HepG2 (cell line): ENCODE results near the gene ADAM15. TPM values are rescaled to one million over a fixed set of nuclear protein-coding genes. Genes with fewer than 3 reads are reported as not detected.

ENCODE experiments used
- ATF7-NPFF ChIP-seq: sonication (generic); formaldehyde crosslinking; IDR thresholded peaks from 2 replicates; pipeline ENCODE4 v1.8.1; 2023; ENCODE audit warnings: mild to moderate bottlenecking, low read depth, missing genetic modification reagents, moderate library complexity
- CAMTA2 ChIP-seq: sonication (generic); formaldehyde crosslinking; IDR thresholded peaks from 2 replicates; pipeline ENCODE4 v1.4.0; 2020; ENCODE audit warnings: mild to moderate bottlenecking, missing genetic modification reagents, borderline replicate concordance
- CEBPG ChIP-seq: IDR thresholded peaks from 2 replicates; pipeline ENCODE4 v1.6.1; 2016
- HES4 ChIP-seq: sonication (generic); formaldehyde crosslinking; IDR thresholded peaks from 2 replicates; pipeline ENCODE4 v1.9.0; 2021; ENCODE audit warnings: mild to moderate bottlenecking, missing genetic modification reagents, borderline replicate concordance
- MAZ ChIP-seq, 2 experiments: sonication (generic) in 1 of 2; formaldehyde crosslinking in 1 of 2; IDR thresholded peaks; 2 replicates each; pipeline versions ENCODE4 v1.5.0 to v1.6.1; 2012 to 2020; ENCODE audit warnings: low read depth in 2 of 2, mild to moderate bottlenecking in 2 of 2, borderline replicate concordance in 1 of 2, improper control_type of control experiment in 1 of 2, low read length in 1 of 2, missing genetic modification reagents in 1 of 2, moderate library complexity in 1 of 2
- MED13 ChIP-seq: sonication (generic); formaldehyde crosslinking; IDR thresholded peaks from 2 replicates; pipeline ENCODE4 v1.5.0; 2020; ENCODE audit warnings: missing genetic modification reagents
- NCOA5 ChIP-seq: sonication (generic); formaldehyde crosslinking; IDR thresholded peaks from 2 replicates; pipeline ENCODE4 v1.4.0; 2020; ENCODE audit warnings: missing genetic modification reagents
- NCOR1 ChIP-seq: fragments of 200-600 bp; sonication (generic); IDR thresholded peaks from 2 replicates; pipeline ENCODE4 v1.7.0; 2017; ENCODE audit warnings: antibody characterized with exemption, low read length, borderline replicate concordance
- NR2F1 ChIP-seq, 2 experiments: fragments of 450-650 bp in 1 of 2; formaldehyde crosslinking in 1 of 2; IDR thresholded peaks; 2 replicates each; pipeline versions ENCODE4 v1.5.0 to v1.6.1; 2016 to 2020; ENCODE audit warnings: mild to moderate bottlenecking in 1 of 2, missing compliant biosample characterization in 1 of 2, missing genetic modification reagents in 1 of 2, moderate library complexity in 1 of 2
- POLR2AphosphoS5 ChIP-seq: IDR thresholded peaks from 2 replicates; pipeline ENCODE4 v1.6.1; 2012; ENCODE audit warnings: low read depth, low read length
- SMAD3 ChIP-seq: sonication (generic); formaldehyde crosslinking; IDR thresholded peaks from 2 replicates; pipeline ENCODE4 v1.4.0; 2020; ENCODE audit warnings: missing genetic modification reagents
- ZC3H4 ChIP-seq: sonication (generic); formaldehyde crosslinking; IDR thresholded peaks from 2 replicates; pipeline ENCODE4 v1.4.0; 2020; ENCODE audit warnings: missing genetic modification reagents, borderline replicate concordance
- ZFY ChIP-seq: sonication (generic); formaldehyde crosslinking; IDR thresholded peaks from 2 replicates; pipeline ENCODE4 v1.4.0; 2020; ENCODE audit warnings: missing genetic modification reagents
- ZNF337 ChIP-seq: sonication (generic); formaldehyde crosslinking; IDR thresholded peaks from 2 replicates; pipeline ENCODE4 v1.5.1; 2020; ENCODE audit warnings: missing genetic modification reagents, low read depth, mild to moderate bottlenecking, borderline replicate concordance
- ZNF343 ChIP-seq: sonication (generic); formaldehyde crosslinking; IDR thresholded peaks from 2 replicates; pipeline ENCODE4 v1.4.0; 2020; ENCODE audit warnings: mild to moderate bottlenecking, missing genetic modification reagents
- ZNF432 ChIP-seq: sonication (generic); formaldehyde crosslinking; IDR thresholded peaks from 2 replicates; pipeline ENCODE4 v1.5.0; 2020; ENCODE audit warnings: missing genetic modification reagents, mild to moderate bottlenecking, borderline replicate concordance
- ZNF451 ChIP-seq: sonication (generic); formaldehyde crosslinking; IDR thresholded peaks from 2 replicates; pipeline ENCODE4 v1.5.0; 2020; ENCODE audit warnings: mild to moderate bottlenecking, missing genetic modification reagents
- ZNF543 ChIP-seq: sonication (generic); formaldehyde crosslinking; IDR thresholded peaks from 2 replicates; pipeline ENCODE4 v1.4.0; 2020; ENCODE audit warnings: mild to moderate bottlenecking, missing genetic modification reagents
- ZNF556 ChIP-seq: sonication (generic); formaldehyde crosslinking; IDR thresholded peaks from 2 replicates; pipeline ENCODE4 v1.4.0; 2020; ENCODE audit warnings: mild to moderate bottlenecking, missing genetic modification reagents, borderline replicate concordance
- ZNF564 ChIP-seq: sonication (generic); formaldehyde crosslinking; IDR thresholded peaks from 2 replicates; pipeline ENCODE4 v1.8.1; 2023; ENCODE audit warnings: mild to moderate bottlenecking, missing genetic modification reagents
- ZNF567 ChIP-seq: sonication (generic); formaldehyde crosslinking; IDR thresholded peaks from 2 replicates; pipeline ENCODE4 v1.8.1; 2023; ENCODE audit warnings: mild to moderate bottlenecking, missing genetic modification reagents, borderline replicate concordance
- ZNF713 ChIP-seq: sonication (generic); formaldehyde crosslinking; IDR thresholded peaks from 2 replicates; pipeline ENCODE4 v1.4.0; 2020; ENCODE audit warnings: mild to moderate bottlenecking, missing genetic modification reagents
- polyA plus RNA-seq, 8 experiments: library from polyadenylated mRNA; depleted of rRNA in 3 of 8; stranded (reverse) in 7 of 8; unstranded in 1 of 8; fragments of >200 nt; fragmentation: Illumina TruSeq in 4 of 8; extraction: Trizol in 4 of 8; gene quantifications; 2 replicates each; pipeline versions ENCODE4 v1.2.1 to v1.2.3, GENCODE V29; 2011 to 2016; ENCODE audit warnings: low read depth in 4 of 8, missing spikeins in 1 of 8, mixed read lengths in 1 of 8; ENCODE audit not compliant: insufficient read depth in 1 of 8
- total RNA-seq, 5 experiments: library from RNA; depleted of rRNA; stranded (reverse); fragments of >200 nt; fragmentation: Illumina TruSeq; extraction: Trizol; gene quantifications; 2 replicates each; pipeline ENCODE4 v1.2.3, GENCODE V29; 2016; ENCODE audit warnings: low read depth in 1 of 5
- TF ChIP-seq, protein P1 (sequence below): sonication (generic); formaldehyde crosslinking; IDR thresholded peaks from 2 replicates; pipeline ENCODE4 v1.8.1; 2023; ENCODE audit warnings: mild to moderate bottlenecking, moderate library complexity, missing genetic modification reagents
- TF ChIP-seq, protein P2 (sequence below): sonication (generic); formaldehyde crosslinking; IDR thresholded peaks from 2 replicates; pipeline ENCODE4 v1.4.0; 2020; ENCODE audit warnings: mild to moderate bottlenecking, low read depth, missing genetic modification reagents
- TF ChIP-seq, protein P3 (sequence below): sonication (generic); formaldehyde crosslinking; IDR thresholded peaks from 2 replicates; pipeline ENCODE4 v1.4.0; 2020; ENCODE audit warnings: missing genetic modification reagents
- TF ChIP-seq, protein P4 (sequence below), 2 experiments: fragments of 450-650 bp in 1 of 2; sonication (generic) in 1 of 2; formaldehyde crosslinking; IDR thresholded peaks; 2 replicates each; pipeline versions ENCODE4 v1.5.0 to v1.8.0; 2020 to 2022; ENCODE audit warnings: mild to moderate bottlenecking in 1 of 2, missing genetic modification reagents in 1 of 2

Gene ADAM15
- total and polyA plus RNA-seq, 2 of the 13 experiments (the other 11 are each of a cell fraction or from before 2014, with no cell fraction given) = 17.9 to 25.6 TPM

DNA sequence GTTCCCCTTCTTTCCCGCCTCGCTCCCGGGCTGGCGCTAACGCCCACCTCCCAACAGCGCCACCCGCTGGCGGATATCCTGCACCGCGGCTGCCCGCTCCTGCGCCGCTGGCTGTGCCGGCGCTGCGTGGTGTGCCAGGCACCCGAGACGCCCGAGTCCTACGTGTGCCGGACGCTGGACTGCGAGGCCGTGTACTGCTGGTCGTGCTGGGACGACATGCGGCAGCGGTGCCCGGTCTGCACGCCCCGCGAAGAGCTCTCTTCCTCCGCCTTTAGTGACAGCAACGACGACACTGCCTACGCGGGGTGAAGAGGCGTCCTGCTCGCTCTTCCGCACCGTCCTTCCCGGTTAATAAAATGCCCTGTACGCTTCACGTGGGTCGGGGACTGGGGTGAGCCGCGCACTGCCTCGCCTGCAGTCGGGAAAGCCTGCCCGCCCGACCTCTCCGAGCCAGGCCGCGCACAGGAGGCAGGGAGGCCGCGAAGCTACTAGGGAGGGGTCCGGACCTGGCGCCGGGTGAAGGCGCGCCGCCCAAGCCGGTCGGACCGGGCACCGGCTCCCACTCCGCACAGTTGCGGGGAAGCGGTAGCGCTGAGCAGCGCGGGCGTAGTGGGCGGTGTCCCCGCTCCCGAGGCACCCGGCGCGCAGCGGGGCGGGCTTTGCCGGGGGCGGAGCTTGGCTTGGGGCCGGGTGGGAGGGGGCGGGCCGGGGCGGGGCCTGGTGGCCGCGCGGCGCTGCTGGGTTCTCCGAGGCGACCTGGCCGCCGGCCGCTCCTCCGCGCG lies at the start of gene ADAM15 (continued):
- TF ChIP-seq ZNF432 (CRISPR knock-in tag) = no peak
- TF ChIP-seq ZNF556 (CRISPR knock-in tag) = peak; percentile 75; the same call in 1 of the 2 replicates
- no peak for TF ChIP-seq ZC3H4 (CRISPR knock-in tag)
- no peak; the same call in 1 of the 2 replicates for TF ChIP-seq ZNF543 (CRISPR knock-in tag)
- peak; percentile 71; the same call in 1 of the 2 replicates for TF ChIP-seq ZFY (CRISPR knock-in tag)
- TF ChIP-seq SMAD3 (CRISPR knock-in tag) = peak; percentile 64; the same call in 1 of the 2 replicates
- TF ChIP-seq ZNF567 (CRISPR knock-in tag) = peak; percentile 97; the same call in 1 of the 2 replicates
- TF ChIP-seq, protein P1, sequence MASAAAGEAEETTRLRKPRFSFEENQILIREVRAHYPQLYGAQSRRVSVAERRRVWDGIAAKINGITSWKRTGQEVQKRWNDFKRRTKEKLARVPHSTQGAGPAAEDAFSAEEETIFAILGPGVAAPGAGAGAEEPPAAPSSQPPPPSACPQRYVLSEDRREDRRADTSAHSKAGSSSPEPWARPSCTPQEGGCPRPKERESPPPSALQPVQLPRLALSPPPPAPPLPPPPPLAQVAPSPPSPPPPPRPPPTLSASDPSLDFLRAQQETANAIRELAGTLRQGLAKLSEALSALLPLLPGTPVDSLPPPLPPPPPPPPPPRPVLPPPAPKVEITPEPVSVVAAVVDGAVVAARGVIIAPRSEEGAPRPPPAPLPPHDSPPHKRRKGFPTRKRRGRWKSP (CRISPR knock-in tag) = peak; percentile 100
- TF ChIP-seq ZNF451 (CRISPR knock-in tag) = peak; percentile 52; the same call in 1 of the 2 replicates
- TF ChIP-seq NR2F1 (CRISPR knock-in tag; IDR thresholded peaks at IDR 0.05) = no peak
- TF ChIP-seq ZNF337 (CRISPR knock-in tag) = no peak
- peak; percentile 71 for TF ChIP-seq HES4 (CRISPR knock-in tag)
- peak; percentile 26; the same call in 1 of the 2 replicates for TF ChIP-seq MED13 (CRISPR knock-in tag)
- no peak for TF ChIP-seq NCOR1
- no peak for TF ChIP-seq NCOA5 (CRISPR knock-in tag)
- TF ChIP-seq POLR2AphosphoS5 = peak; percentile 62; the same call in 1 of the 2 replicates
- TF ChIP-seq, protein P2, sequence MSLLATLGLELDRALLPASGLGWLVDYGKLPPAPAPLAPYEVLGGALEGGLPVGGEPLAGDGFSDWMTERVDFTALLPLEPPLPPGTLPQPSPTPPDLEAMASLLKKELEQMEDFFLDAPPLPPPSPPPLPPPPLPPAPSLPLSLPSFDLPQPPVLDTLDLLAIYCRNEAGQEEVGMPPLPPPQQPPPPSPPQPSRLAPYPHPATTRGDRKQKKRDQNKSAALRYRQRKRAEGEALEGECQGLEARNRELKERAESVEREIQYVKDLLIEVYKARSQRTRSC (CRISPR knock-in tag) = peak; percentile 73; the same call in 1 of the 2 replicates
- peak; percentile 97; the same call in 1 of the 2 replicates for TF ChIP-seq ZNF713
- TF ChIP-seq, protein P3, sequence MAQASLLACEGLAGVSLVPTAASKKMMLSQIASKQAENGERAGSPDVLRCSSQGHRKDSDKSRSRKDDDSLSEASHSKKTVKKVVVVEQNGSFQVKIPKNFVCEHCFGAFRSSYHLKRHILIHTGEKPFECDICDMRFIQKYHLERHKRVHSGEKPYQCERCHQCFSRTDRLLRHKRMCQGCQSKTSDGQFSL (CRISPR knock-in tag) = no peak
- 0 out of 2 replicates have a peak, but pooled peaks have one; percentile 77 for TF ChIP-seq ZNF564 (CRISPR knock-in tag)
- TF ChIP-seq, protein P4, sequence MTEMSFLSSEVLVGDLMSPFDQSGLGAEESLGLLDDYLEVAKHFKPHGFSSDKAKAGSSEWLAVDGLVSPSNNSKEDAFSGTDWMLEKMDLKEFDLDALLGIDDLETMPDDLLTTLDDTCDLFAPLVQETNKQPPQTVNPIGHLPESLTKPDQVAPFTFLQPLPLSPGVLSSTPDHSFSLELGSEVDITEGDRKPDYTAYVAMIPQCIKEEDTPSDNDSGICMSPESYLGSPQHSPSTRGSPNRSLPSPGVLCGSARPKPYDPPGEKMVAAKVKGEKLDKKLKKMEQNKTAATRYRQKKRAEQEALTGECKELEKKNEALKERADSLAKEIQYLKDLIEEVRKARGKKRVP (CRISPR knock-in tag; IDR thresholded peaks at IDR 0.05) = peak in 1 of 2 experiments; percentile 12; a peak in 1 of 4 replicates
- peak; percentile 83; the same call in 1 of the 2 replicates for TF ChIP-seq ZNF343 (CRISPR knock-in tag)
- TF ChIP-seq CAMTA2 (CRISPR knock-in tag) = peak; percentile 78; the same call in 1 of the 2 replicates
- TF ChIP-seq CEBPG (CRISPR knock-in tag) = 0 out of 2 replicates have a peak, but pooled peaks have one; percentile 33
- TF ChIP-seq MAZ (IDR thresholded peaks at IDR 0.05; ENCODE audit: borderline replicate concordance, low read depth, low read length) = no peak
- peak; percentile 92; the same call in 1 of the 2 replicates for TF ChIP-seq MAZ (CRISPR knock-in tag; IDR thresholded peaks at IDR 0.05; ENCODE audit: low read depth)
- TF ChIP-seq ATF7-NPFF = peak; percentile 88
